Suprapubic skin (tissue), 4 donors: ENCODE data around the gene PACSIN2. TPM values are rescaled to one million over a fixed set of nuclear protein-coding genes. Genes with fewer than 3 reads are reported as not detected.
A peak's percentile ranks its signal among the peaks of the same experiment; 100 is the strongest.

ENCODE experiments used
- DNase-seq, 2 donors: peaks; one replicate each; pipeline ENCODE4 v3.0.0-alpha.2; 2019; ENCODE audit warnings: low spot score in 2 of 2
- H3K27ac ChIP-seq: fragments of 200-600 bp; sonication (generic); one replicate; pipeline ENCODE4 v1.5.1; 2019
- H3K27me3 ChIP-seq: fragments of 200-600 bp; sonication (generic); one replicate; pipeline ENCODE4 v1.5.1; 2019
- H3K36me3 ChIP-seq: fragments of 200-600 bp; sonication (generic); one replicate; pipeline ENCODE4 v1.5.1; 2019
- H3K4me1 ChIP-seq: fragments of 200-600 bp; sonication (generic); one replicate; pipeline ENCODE4 v1.5.1; 2019
- H3K4me3 ChIP-seq: fragments of 200-600 bp; sonication (generic); one replicate; pipeline ENCODE4 v1.5.1; 2019; ENCODE audit warnings: mild to moderate bottlenecking
- H3K9me3 ChIP-seq: fragments of 200-600 bp; sonication (generic); one replicate; pipeline ENCODE4 v1.5.1; 2019
- CTCF ChIP-seq, 2 donors: fragments of 200-600 bp in 1 of 2; fragments of 450-650 bp in 1 of 2; sonication (generic) in 1 of 2; IDR thresholded peaks; one replicate each; pipeline ENCODE4 v1.5.1; 2016 to 2019; ENCODE audit warnings: antibody characterized with exemption in 2 of 2, mild to moderate bottlenecking in 1 of 2, moderate library complexity in 1 of 2
- EP300 ChIP-seq: sonication (generic); formaldehyde crosslinking; IDR thresholded peaks from one replicate; pipeline ENCODE4 v1.6.1; 2017; ENCODE audit warnings: antibody characterized with exemption
- POLR2A ChIP-seq, 2 donors: fragments of 450-650 bp; IDR thresholded peaks; one replicate each; pipeline ENCODE4 v1.6.1; 2017; ENCODE audit warnings: antibody characterized with exemption in 2 of 2, mild to moderate bottlenecking in 2 of 2, moderate library complexity in 2 of 2
- POLR2AphosphoS5 ChIP-seq, 3 donors: sonication (generic); formaldehyde crosslinking; IDR thresholded peaks; one replicate each; pipeline ENCODE4 v1.6.1; 2017; ENCODE audit warnings: antibody characterized with exemption in 3 of 3
- WGBS: methylation state at CpG from one replicate; pipeline ENCODE4 v1.1.5; 2018; 5-methylcytosine and 5-hydroxymethylcytosine counted together
- total RNA-seq, 4 donors: library from RNA; depleted of rRNA; stranded (reverse); fragments of >200 nt; gene quantifications; one replicate each; pipeline ENCODE4 v1.1.0, GENCODE V29; 2016

The PACSIN2 gene
- total RNA-seq, 4 donors from 2014 or later, result 38.9 to 74.8 (median 55.3) TPM

- 85% methylated on average over 13 of the region's 13 CpGs for WGBS
- DNase-seq, result peak in 1 of 2 donors; percentile 43
- Histone ChIP-seq H3K4me3 (no peak overlapping the region), H3K27ac (no peak overlapping the region), H3K27me3 (no peaks in the 10 kb centered on the region), H3K4me1 (peaks cover 21% of the 10 kb centered on the region), H3K36me3 (no peaks in the 10 kb centered on the region), H3K9me3 (no peaks in the 10 kb centered on the region)
- TF ChIP-seq POLR2A (IDR thresholded peaks at IDR 0.05) (no peak), POLR2AphosphoS5 (IDR thresholded peaks at IDR 0.05) (no peak), EP300 (no peak), CTCF (IDR thresholded peaks at IDR 0.05) (no peak)
These were observed 28.8 kb downstream of the PACSIN2 start for GRCh38 chr22:42986115-42986514.

GRCh38 chr22:42985531-42985905, 29.4 kb downstream of the PACSIN2 start:
- 96% methylated on average over 3 of the region's 3 CpGs for WGBS
- Histone ChIP-seq H3K4me1 (peaks cover 15% of the 10 kb centered on the region), H3K27ac (no peak overlapping the region), H3K27me3 (no peaks in the 10 kb centered on the region), H3K9me3 (no peaks in the 10 kb centered on the region), H3K4me3 (no peak overlapping the region), H3K36me3 (no peaks in the 10 kb centered on the region)
- TF ChIP-seq POLR2AphosphoS5 (IDR thresholded peaks at IDR 0.05) (no peak), CTCF (IDR thresholded peaks at IDR 0.05) (no peak), EP300 (no peak), POLR2A (IDR thresholded peaks at IDR 0.05) (no peak)
- peak in 1 of 2 donors; percentile 21 for DNase-seq

GRCh38 chr22:42984814-42985530, 30.0 kb downstream of the PACSIN2 start:
- Histone ChIP-seq H3K4me1 (peaks cover 10% of the 10 kb centered on the region), H3K4me3 (no peak overlapping the region), H3K27ac (no peak overlapping the region), H3K27me3 (no peaks in the 10 kb centered on the region), H3K36me3 (no peaks in the 10 kb centered on the region), H3K9me3 (no peaks in the 10 kb centered on the region)
- DNase-seq, result no peak
- WGBS, result 89% methylated on average over 9 of the region's 9 CpGs
- no peak for TF ChIP-seq CTCF (IDR thresholded peaks at IDR 0.05)
- TF ChIP-seq POLR2A (IDR thresholded peaks at IDR 0.05), result no peak
- no peak for TF ChIP-seq POLR2AphosphoS5 (IDR thresholded peaks at IDR 0.05)

- 86% methylated on average over 4 of the region's 4 CpGs for WGBS
- no peaks in the 10 kb centered on the region for H3K36me3 ChIP-seq
- TF ChIP-seq POLR2AphosphoS5 (IDR thresholded peaks at IDR 0.05) (no peak), EP300 (no peak), CTCF (IDR thresholded peaks at IDR 0.05) (no peak), POLR2A (IDR thresholded peaks at IDR 0.05) (no peak)
- H3K4me1 ChIP-seq, result peaks cover 10% of the 10 kb centered on the region
- H3K27ac ChIP-seq, result no peak overlapping the region
- DNase-seq, result no peak
- no peaks in the 10 kb centered on the region for H3K9me3 ChIP-seq
- no peak overlapping the region for H3K4me3 ChIP-seq
- H3K27me3 ChIP-seq, result no peaks in the 10 kb centered on the region
These were observed 30.6 kb downstream of the PACSIN2 start for GRCh38 chr22:42984397-42984796.

GRCh38 chr22:42983470-42983869, 31.5 kb downstream of the PACSIN2 start:
- TF ChIP-seq EP300, result no peak
- no peak for TF ChIP-seq CTCF (IDR thresholded peaks at IDR 0.05)
- no peak for TF ChIP-seq POLR2AphosphoS5 (IDR thresholded peaks at IDR 0.05)
- TF ChIP-seq POLR2A (IDR thresholded peaks at IDR 0.05), result no peak
- Histone ChIP-seq H3K4me3 (no peak overlapping the region), H3K27ac (no peak overlapping the region), H3K27me3 (no peaks in the 10 kb centered on the region), H3K36me3 (no peaks in the 10 kb centered on the region), H3K9me3 (no peaks in the 10 kb centered on the region), H3K4me1 (peaks cover 11% of the 10 kb centered on the region)
- no peak for DNase-seq
